ENCODE results near the gene ANXA11. TPM values are rescaled to one million over a fixed set of nuclear protein-coding genes. Genes with fewer than 3 reads are reported as not detected.

Gene ANXA11
- total and polyA plus RNA-seq, 2 of the 8 experiments (the other 6 are each of a cell fraction or from before 2014, with no cell fraction given): 40.5 to 84.9 TPM

GRCh38 chr10:80118669-80119068, 86.7 kb downstream of the ANXA11 start (continued):
- TF ChIP-seq CHD7 (IDR thresholded peaks at IDR 0.05; ENCODE audit: insufficient replicate concordance, low read length): no peak
- no peak for TF ChIP-seq NANOG (IDR thresholded peaks at IDR 0.05; ENCODE audit: insufficient read depth, low read depth, low read length, poor library complexity, severe bottlenecking)
- no peak for TF ChIP-seq EZH2 (IDR thresholded peaks at IDR 0.05; ENCODE audit: low read depth, low read length, severe bottlenecking)
- no peak for TF ChIP-seq SRF (IDR thresholded peaks at IDR 0.05; ENCODE audit: low read depth, low read length)
- no peak for TF ChIP-seq SIX5 (IDR thresholded peaks at IDR 0.05; ENCODE audit: low read depth, low read length)
